Osteoblast (primary cell): ENCODE data around the gene POU6F2. TPM values are rescaled to one million over a fixed set of nuclear protein-coding genes. Genes with fewer than 3 reads are reported as not detected.
A peak's percentile ranks its signal among the peaks of the same experiment; 100 is the strongest.

Experiments
- DNase-seq: peaks from one replicate; pipeline ENCODE4 v3.0.0; 2011; ENCODE audit warnings: low spot score, mixed read lengths; ENCODE audit not compliant: insufficient read length; ENCODE audit errors: missing footprints
- H2AFZ ChIP-seq: 2 replicates; pipeline ENCODE4 v1.6.0; 2011; ENCODE audit warnings: mild to moderate bottlenecking, low read length
- H3K27ac ChIP-seq: 2 replicates; pipeline ENCODE4 v1.5.1; 2011; ENCODE audit warnings: mild to moderate bottlenecking, low read depth, low read length, moderate library complexity
- H3K27me3 ChIP-seq: 2 replicates; pipeline ENCODE4 v1.6.0; 2012; ENCODE audit warnings: mild to moderate bottlenecking, control low read depth, inconsistent platforms, low read length, moderate library complexity; ENCODE audit not compliant: insufficient read depth
- H3K36me3 ChIP-seq: 2 replicates; pipeline ENCODE4 v1.5.1; 2011; ENCODE audit warnings: mild to moderate bottlenecking, low read length, control low read depth, moderate library complexity; ENCODE audit not compliant: insufficient read depth
- H3K4me1 ChIP-seq: 2 replicates; pipeline ENCODE4 v1.5.1; 2011; ENCODE audit warnings: mild to moderate bottlenecking, low read length, control low read depth, moderate library complexity; ENCODE audit not compliant: insufficient read depth
- H3K4me2 ChIP-seq: 2 replicates; pipeline ENCODE4 v1.6.0; 2011; ENCODE audit warnings: mild to moderate bottlenecking, low read length; ENCODE audit not compliant: insufficient read depth
- H3K4me3 ChIP-seq: fragments of 200-600 bp; sonication (generic); 3 replicates; pipeline ENCODE4 v1.5.1; 2012; ENCODE audit warnings: mild to moderate bottlenecking, low read length, inconsistent platforms; ENCODE audit not compliant: insufficient read depth
- H3K79me2 ChIP-seq: 2 replicates; pipeline ENCODE4 v1.6.0; 2012; ENCODE audit warnings: mild to moderate bottlenecking, low read length, control low read depth, inconsistent platforms; ENCODE audit not compliant: insufficient read depth
- H3K9me3 ChIP-seq: 2 replicates; pipeline ENCODE4 v1.5.1; 2011; ENCODE audit warnings: low read depth, low read length, control low read depth
- H4K20me1 ChIP-seq: 2 replicates; pipeline ENCODE4 v1.6.0; 2012; ENCODE audit warnings: mild to moderate bottlenecking, low read length, control low read depth; ENCODE audit not compliant: insufficient read depth
- CTCF ChIP-seq: IDR thresholded peaks from 2 replicates; pipeline ENCODE4 v1.5.1; 2011; ENCODE audit warnings: mild to moderate bottlenecking, low read depth, low read length, moderate library complexity; ENCODE audit errors: extremely low read depth
- total RNA-seq: library from RNA; depleted of rRNA; stranded (reverse); fragments of >200 nt; gene quantifications from 2 replicates; pipeline ENCODE4 v1.2.3, GENCODE V29; 2012

POU6F2 gene
- total RNA-seq, 1 donor, result not detected

- peak overlapping the region; percentile 71 for H3K4me2 ChIP-seq
- H3K4me1 ChIP-seq, result peaks cover 3% of the 10 kb centered on the region
- no peaks in the 10 kb centered on the region for H4K20me1 ChIP-seq
- peaks cover 7% of the 10 kb centered on the region for H3K27me3 ChIP-seq
- peak; percentile 29 for DNase-seq
- no peak for TF ChIP-seq CTCF
- H3K79me2 ChIP-seq, result no peaks in the 10 kb centered on the region
- H3K36me3 ChIP-seq, result no peaks in the 10 kb centered on the region
- H3K27ac ChIP-seq, result no peak overlapping the region
- H2AFZ ChIP-seq, result peak overlapping the region; percentile 42
- peak overlapping the region; percentile 24 for H3K4me3 ChIP-seq
- H3K9me3 ChIP-seq, result no peaks in the 10 kb centered on the region
Observed at GRCh38 chr7:39464350-39465054, 486.8 kb downstream of the POU6F2 start.

- TF ChIP-seq CTCF, result peak; percentile 81
- peak overlapping the region; percentile 71 for H3K4me2 ChIP-seq
- peaks cover 3% of the 10 kb centered on the region for H3K4me1 ChIP-seq
- H3K27ac ChIP-seq, result no peak overlapping the region
- no peaks in the 10 kb centered on the region for H4K20me1 ChIP-seq
- DNase-seq, result peak; percentile 62
- H3K9me3 ChIP-seq, result no peaks in the 10 kb centered on the region
- H2AFZ ChIP-seq, result peak overlapping the region; percentile 42
- H3K4me3 ChIP-seq, result peak overlapping the region; percentile 24
- no peaks in the 10 kb centered on the region for H3K79me2 ChIP-seq
- peaks cover 7% of the 10 kb centered on the region for H3K27me3 ChIP-seq
- no peaks in the 10 kb centered on the region for H3K36me3 ChIP-seq
Observed at GRCh38 chr7:39465055-39465929, 487.6 kb downstream of the POU6F2 start.

GRCh38 chr7:39468261-39468660 is 490.6 kb downstream of the POU6F2 start:
- Histone ChIP-seq H3K79me2 (no peaks in the 10 kb centered on the region), H3K4me2 (no peak overlapping the region), H4K20me1 (no peaks in the 10 kb centered on the region), H3K4me3 (no peak overlapping the region), H3K9me3 (no peaks in the 10 kb centered on the region), H3K36me3 (no peaks in the 10 kb centered on the region), H3K27ac (no peak overlapping the region), H2AFZ (no peak overlapping the region), H3K4me1 (peaks cover 3% of the 10 kb centered on the region), H3K27me3 (no peaks in the 10 kb centered on the region)
- TF ChIP-seq CTCF, result no peak
- no peak for DNase-seq

- H3K4me1 ChIP-seq, result peaks cover 3% of the 10 kb centered on the region
- H3K27ac ChIP-seq, result no peak overlapping the region
- no peaks in the 10 kb centered on the region for H3K36me3 ChIP-seq
- H2AFZ ChIP-seq, result no peak overlapping the region
- no peak overlapping the region for H3K4me2 ChIP-seq
- DNase-seq, result no peak
- no peaks in the 10 kb centered on the region for H3K79me2 ChIP-seq
- no peak overlapping the region for H3K4me3 ChIP-seq
- H3K27me3 ChIP-seq, result no peaks in the 10 kb centered on the region
- no peaks in the 10 kb centered on the region for H4K20me1 ChIP-seq
- no peak for TF ChIP-seq CTCF
- no peaks in the 10 kb centered on the region for H3K9me3 ChIP-seq
Observed at GRCh38 chr7:39468808-39469374, 491.2 kb downstream of the POU6F2 start.
